SK-N-MC (cell line): Measurements from ENCODE around the gene NSUN7.

ENCODE experiments used
- DNase-seq: peaks from one replicate; pipeline ENCODE4 v3.0.0-alpha.2; 2011; ENCODE audit warnings: low read depth, low spot score
- H3K27ac ChIP-seq: fragments of 200-600 bp; sonication (generic); 2 replicates; pipeline ENCODE4 v1.5.1; 2016; ENCODE audit warnings: mixed run types
- H3K36me3 ChIP-seq: fragments of 200-600 bp; sonication (generic); 2 replicates; pipeline ENCODE4 v1.6.1; 2017; ENCODE audit warnings: antibody characterized with exemption, low read length, mixed read lengths; ENCODE audit not compliant: insufficient read depth
- H3K4me3 ChIP-seq: fragments of 200-600 bp; sonication (generic); 2 replicates; pipeline ENCODE4 v1.5.1; 2016
- H3K9ac ChIP-seq: fragments of 200-600 bp; sonication (generic); 2 replicates; pipeline ENCODE4 v1.8.0; 2017; ENCODE audit warnings: mixed run types, mixed read lengths; ENCODE audit not compliant: insufficient read length
- H3K9me3 ChIP-seq: fragments of 200-600 bp; sonication (generic); 2 replicates; pipeline ENCODE4 v1.6.1; 2017; ENCODE audit warnings: low read depth, mild to moderate bottlenecking, antibody characterized with exemption, low read length, moderate library complexity, mixed read lengths
- EZH2 ChIP-seq: fragments of 200-600 bp; sonication (generic); IDR thresholded peaks from one replicate; pipeline ENCODE4 v1.6.1; 2017; ENCODE audit warnings: antibody characterized with exemption
- FOXP2 ChIP-seq: optimal IDR thresholded peaks from 2 replicates; pipeline ENCODE3; 2011; ENCODE audit warnings: mild to moderate bottlenecking, moderate library complexity; ENCODE audit not compliant: insufficient read depth; ENCODE audit errors: extremely low read length, control extremely low read depth
- POLR2AphosphoS5 ChIP-seq: IDR thresholded peaks from 2 replicates; pipeline ENCODE4 v1.6.1; 2012; ENCODE audit warnings: mild to moderate bottlenecking, low read depth, low read length, borderline replicate concordance

Gene NSUN7

GRCh38 chr4:40842725-40843423 lies 93.1 kb downstream of the NSUN7 start:
- no peaks in the 10 kb centered on the region for H3K36me3 ChIP-seq
- DNase-seq: no peak
- TF ChIP-seq POLR2AphosphoS5 (no peak), FOXP2 (no peak)
- H3K9me3 ChIP-seq: no peaks in the 10 kb centered on the region
- no peak overlapping the region for H3K4me3 ChIP-seq
- H3K27ac ChIP-seq: no peak overlapping the region
- no peak overlapping the region for H3K9ac ChIP-seq

DNA sequence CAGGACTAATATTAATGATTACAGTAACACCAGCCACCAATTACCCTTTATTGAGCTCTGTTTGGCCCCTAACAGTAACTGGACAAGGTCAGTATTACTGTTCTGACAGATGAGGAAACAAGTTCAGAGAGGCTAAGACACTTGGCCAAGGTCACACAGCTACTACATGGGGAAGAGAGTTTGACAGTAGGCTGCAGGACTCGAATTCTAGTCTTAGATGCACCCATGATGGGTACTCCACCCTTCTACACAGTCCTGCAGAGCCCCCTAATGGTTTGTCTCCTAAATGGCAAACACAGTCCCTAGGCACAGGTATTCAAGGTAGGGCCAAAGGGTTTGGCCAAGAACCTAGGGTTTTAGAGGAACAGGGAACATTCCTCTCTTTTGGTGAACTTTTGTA lies 93.9 kb downstream of the NSUN7 start:
- TF ChIP-seq EZH2 (no peak), FOXP2 (no peak), POLR2AphosphoS5 (no peak)
- no peak for DNase-seq
- no peak overlapping the region for H3K9ac ChIP-seq

GRCh38 chr4:40844261-40844660 lies 94.5 kb downstream of the NSUN7 start:
- TF ChIP-seq POLR2AphosphoS5 (no peak), FOXP2 (no peak), EZH2 (no peak)
- Histone ChIP-seq H3K36me3 (no peaks in the 10 kb centered on the region), H3K4me3 (no peak overlapping the region), H3K9ac (no peak overlapping the region), H3K27ac (no peak overlapping the region), H3K9me3 (no peaks in the 10 kb centered on the region)
- DNase-seq: no peak

More for the DNA sequence above, 93.9 kb downstream of the NSUN7 start:
- Histone ChIP-seq H3K9me3 (no peaks in the 10 kb centered on the region), H3K27ac (no peak overlapping the region), H3K4me3 (no peak overlapping the region), H3K36me3 (no peaks in the 10 kb centered on the region)

DNA sequence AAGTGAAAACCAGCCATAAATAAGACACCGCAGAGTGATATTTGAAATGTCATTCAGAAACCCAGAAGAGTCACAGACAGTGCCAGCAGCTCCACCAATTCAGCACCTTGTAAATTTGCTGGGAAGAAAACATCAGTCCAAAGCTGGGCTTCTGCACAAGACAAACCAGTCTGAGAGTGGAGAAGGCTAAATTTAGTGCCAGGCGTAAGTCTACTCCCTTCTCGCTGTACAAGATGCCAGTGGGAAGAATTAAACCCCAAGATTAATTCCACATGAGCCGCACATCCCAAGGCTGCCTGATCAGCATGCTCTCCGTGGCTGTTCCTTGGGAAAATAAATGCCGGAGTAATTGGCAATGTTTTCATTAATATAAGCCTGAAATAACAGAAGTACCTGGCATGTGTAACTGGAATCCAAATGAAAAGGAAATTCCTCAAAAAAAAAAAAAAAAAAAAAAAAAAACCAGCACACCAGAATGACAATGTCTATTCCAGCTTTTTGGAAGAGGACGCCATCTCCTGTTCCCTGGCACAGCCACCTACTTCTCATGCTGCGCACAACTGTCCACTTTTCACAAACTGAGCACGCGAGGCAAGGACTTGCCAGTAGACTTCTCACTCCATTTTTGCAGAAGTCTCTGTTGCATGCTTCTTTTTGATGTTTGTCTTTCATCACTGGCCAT lies 95.5 kb downstream of the NSUN7 start:
- peak overlapping the region; percentile 49; the same call in 1 of the 2 replicates for H3K27ac ChIP-seq
- H3K4me3 ChIP-seq: no peak overlapping the region
- no peaks in the 10 kb centered on the region for H3K9me3 ChIP-seq
- no peak for DNase-seq
- H3K36me3 ChIP-seq: no peaks in the 10 kb centered on the region
- TF ChIP-seq EZH2 (no peak), POLR2AphosphoS5 (no peak), FOXP2 (no peak)
- no peak overlapping the region for H3K9ac ChIP-seq

DNA sequence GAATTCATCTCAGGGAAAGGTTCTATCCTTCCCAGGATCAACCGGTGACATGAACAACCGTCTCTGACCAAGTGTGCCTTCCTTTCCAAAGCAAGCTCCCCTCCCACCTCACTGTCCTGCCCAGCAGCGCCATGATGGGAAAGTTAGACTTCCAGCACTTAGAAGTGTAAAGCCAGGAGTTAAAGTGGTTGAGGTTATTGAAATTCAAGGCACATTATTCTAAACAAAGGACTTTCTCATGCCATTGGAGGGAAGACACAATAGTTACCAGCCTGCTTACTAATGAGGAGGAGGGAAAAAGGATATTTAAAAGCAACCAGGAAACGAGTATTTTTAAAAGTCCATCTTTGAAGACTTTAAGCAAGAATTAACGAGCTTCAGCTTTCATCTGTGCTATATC lies 96.8 kb downstream of the NSUN7 start:
- H3K9ac ChIP-seq: no peak overlapping the region
- no peaks in the 10 kb centered on the region for H3K36me3 ChIP-seq
- no peak overlapping the region for H3K4me3 ChIP-seq
- no peak overlapping the region for H3K27ac ChIP-seq
- no peaks in the 10 kb centered on the region for H3K9me3 ChIP-seq
- no peak for TF ChIP-seq FOXP2
- TF ChIP-seq EZH2: no peak
- TF ChIP-seq POLR2AphosphoS5: no peak
- no peak for DNase-seq

DNA sequence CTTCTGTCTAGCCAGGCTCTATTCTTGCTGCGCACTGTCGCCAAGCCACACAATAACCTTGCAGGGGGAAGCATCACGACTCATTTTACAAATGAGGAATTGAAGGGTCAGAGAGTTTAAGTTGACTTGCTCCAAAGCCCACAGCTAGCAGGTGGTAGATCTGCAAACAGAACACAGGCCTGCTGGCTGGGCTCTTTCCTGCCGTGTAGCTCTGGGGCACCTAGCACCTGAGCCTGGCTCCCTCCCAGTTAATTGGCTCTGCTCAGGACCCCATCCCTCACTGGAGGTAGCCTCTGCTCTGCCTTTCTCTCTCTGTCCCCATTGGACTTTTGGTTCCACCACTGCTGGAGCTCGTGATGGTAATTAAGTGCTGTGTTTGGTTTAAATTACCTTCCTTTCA lies 98.5 kb downstream of the NSUN7 start:
- Histone ChIP-seq H3K4me3 (no peak overlapping the region), H3K27ac (no peak overlapping the region), H3K9ac (no peak overlapping the region), H3K9me3 (no peaks in the 10 kb centered on the region), H3K36me3 (no peaks in the 10 kb centered on the region)
- DNase-seq: no peak
- TF ChIP-seq EZH2: no peak
- TF ChIP-seq POLR2AphosphoS5: no peak
- TF ChIP-seq FOXP2: no peak

DNA sequence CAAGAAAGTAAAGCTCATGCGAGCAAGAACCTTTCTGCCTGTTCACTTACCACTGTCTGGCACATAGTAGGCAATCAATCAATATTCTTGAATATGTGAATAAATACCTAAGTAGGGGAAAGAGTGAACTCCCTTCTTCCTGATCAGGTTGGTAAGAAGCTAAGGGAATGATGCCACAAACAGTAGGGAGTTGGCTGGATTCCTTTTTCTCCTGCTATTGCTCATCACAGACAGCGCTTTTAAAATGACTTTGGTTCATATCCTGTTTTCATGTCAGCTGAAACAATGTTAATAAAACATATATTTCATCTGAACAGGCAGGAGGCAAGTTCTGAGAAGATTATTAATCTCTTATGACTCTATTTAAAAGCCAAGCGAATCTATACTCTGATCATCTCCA lies 99.2 kb downstream of the NSUN7 start:
- no peak for DNase-seq
- no peaks in the 10 kb centered on the region for H3K9me3 ChIP-seq
- no peak overlapping the region for H3K4me3 ChIP-seq
- TF ChIP-seq POLR2AphosphoS5: no peak
- TF ChIP-seq FOXP2: no peak
- no peak for TF ChIP-seq EZH2
- H3K36me3 ChIP-seq: no peaks in the 10 kb centered on the region
- H3K27ac ChIP-seq: no peak overlapping the region
- H3K9ac ChIP-seq: no peak overlapping the region

- Histone ChIP-seq H3K4me3 (no peak overlapping the region), H3K9me3 (no peaks in the 10 kb centered on the region), H3K36me3 (no peaks in the 10 kb centered on the region; the same call in 1 of the 2 replicates), H3K9ac (no peak overlapping the region), H3K27ac (no peak overlapping the region)
- no peak for DNase-seq
- TF ChIP-seq POLR2AphosphoS5 (no peak), EZH2 (no peak), FOXP2 (no peak)
Measured at GRCh38 chr4:40850496-40850895, 100.7 kb downstream of the NSUN7 start.

- H3K4me3 ChIP-seq: peak overlapping the region; percentile 100
- H3K36me3 ChIP-seq: no peaks in the 10 kb centered on the region; the same call in 1 of the 2 replicates
- TF ChIP-seq EZH2: no peak
- TF ChIP-seq POLR2AphosphoS5: no peak
- TF ChIP-seq FOXP2: no peak
- DNase-seq: no peak
- peak overlapping the region; percentile 84 for H3K9ac ChIP-seq
- no peaks in the 10 kb centered on the region for H3K9me3 ChIP-seq
- no peak overlapping the region for H3K27ac ChIP-seq
Measured at GRCh38 chr4:40856277-40856839, 106.6 kb downstream of the NSUN7 start.
